ENCODE measurements around the gene SDR42E1. TPM values are rescaled to one million over a fixed set of nuclear protein-coding genes. Genes with fewer than 3 reads are reported as not detected.
A peak's percentile ranks its signal among the peaks of the same experiment; 100 is the strongest.

The SDR42E1 gene
- total RNA-seq, 1 experiment from 2014 or later = 0.33 TPM

DNA sequence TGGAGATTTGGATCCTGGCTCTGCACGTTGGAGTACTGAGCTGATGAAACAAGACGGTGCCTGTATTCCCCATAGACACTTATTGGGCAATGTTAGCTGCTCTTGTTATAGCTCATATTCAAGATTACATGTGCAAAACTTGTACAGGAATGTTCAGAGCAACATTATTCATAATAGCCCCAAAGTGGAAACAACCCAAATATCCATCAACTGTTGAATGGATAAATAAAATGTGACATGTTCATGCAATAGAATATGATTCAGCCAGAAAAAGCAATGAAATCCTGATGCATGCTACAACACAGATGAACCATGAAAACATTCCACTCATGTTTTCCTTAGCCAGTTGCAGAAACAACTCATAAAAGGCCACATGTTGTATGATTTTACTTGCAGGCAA is 5.7 kb upstream of the SDR42E1 start:
- no TSS peak for BruUV-seq (replicated peaks)
- H3K27me3 ChIP-seq (ENCODE audit: control insufficient read depth, insufficient read depth, low read length) = peaks cover 4% of the 10 kb centered on the region
- H3K27ac ChIP-seq (ENCODE audit: low read length) = no peak overlapping the region
- DNase-seq (ENCODE audit: low read depth, low spot score) (no peak), ATAC-seq (no peak)
- intact Hi-C loops (cut with micrococcal nuclease; ENCODE audit: unreplicated experiment) = no loop called here
- no peaks in the 10 kb centered on the region for H3K36me3 ChIP-seq (ENCODE audit: control insufficient read depth, insufficient read depth, low read length)
- ChIA-PET CTCF (no interaction called here), POLR2A (no interaction called here)
- in situ Hi-C loops (cut with HindIII; ENCODE audit: low pct_unique_long_range_greater_than_20kb, low sequenced_read_pairs) = no loop called here
- no peaks in the 10 kb centered on the region for H3K4me1 ChIP-seq (ENCODE audit: control insufficient read depth, insufficient read depth, low read length)
- no peak overlapping the region for H3K4me3 ChIP-seq (ENCODE audit: low read depth in 2 of 2, low read length in 2 of 2)
- no peak for TF ChIP-seq SIN3A (IDR thresholded peaks at IDR 0.05; ENCODE audit: borderline replicate concordance, insufficient read depth, low read depth, low read length)
- TF ChIP-seq TCF7L2 (IDR thresholded peaks at IDR 0.05; ENCODE audit: low read depth, low read length) = no peak
- TF ChIP-seq, protein P1, sequence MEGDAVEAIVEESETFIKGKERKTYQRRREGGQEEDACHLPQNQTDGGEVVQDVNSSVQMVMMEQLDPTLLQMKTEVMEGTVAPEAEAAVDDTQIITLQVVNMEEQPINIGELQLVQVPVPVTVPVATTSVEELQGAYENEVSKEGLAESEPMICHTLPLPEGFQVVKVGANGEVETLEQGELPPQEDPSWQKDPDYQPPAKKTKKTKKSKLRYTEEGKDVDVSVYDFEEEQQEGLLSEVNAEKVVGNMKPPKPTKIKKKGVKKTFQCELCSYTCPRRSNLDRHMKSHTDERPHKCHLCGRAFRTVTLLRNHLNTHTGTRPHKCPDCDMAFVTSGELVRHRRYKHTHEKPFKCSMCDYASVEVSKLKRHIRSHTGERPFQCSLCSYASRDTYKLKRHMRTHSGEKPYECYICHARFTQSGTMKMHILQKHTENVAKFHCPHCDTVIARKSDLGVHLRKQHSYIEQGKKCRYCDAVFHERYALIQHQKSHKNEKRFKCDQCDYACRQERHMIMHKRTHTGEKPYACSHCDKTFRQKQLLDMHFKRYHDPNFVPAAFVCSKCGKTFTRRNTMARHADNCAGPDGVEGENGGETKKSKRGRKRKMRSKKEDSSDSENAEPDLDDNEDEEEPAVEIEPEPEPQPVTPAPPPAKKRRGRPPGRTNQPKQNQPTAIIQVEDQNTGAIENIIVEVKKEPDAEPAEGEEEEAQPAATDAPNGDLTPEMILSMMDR (IDR thresholded peaks at IDR 0.05) = no peak
- no peaks in the 10 kb centered on the region for H3K9me3 ChIP-seq (ENCODE audit: control insufficient read depth, insufficient read depth, low read depth, low read length)

DNA sequence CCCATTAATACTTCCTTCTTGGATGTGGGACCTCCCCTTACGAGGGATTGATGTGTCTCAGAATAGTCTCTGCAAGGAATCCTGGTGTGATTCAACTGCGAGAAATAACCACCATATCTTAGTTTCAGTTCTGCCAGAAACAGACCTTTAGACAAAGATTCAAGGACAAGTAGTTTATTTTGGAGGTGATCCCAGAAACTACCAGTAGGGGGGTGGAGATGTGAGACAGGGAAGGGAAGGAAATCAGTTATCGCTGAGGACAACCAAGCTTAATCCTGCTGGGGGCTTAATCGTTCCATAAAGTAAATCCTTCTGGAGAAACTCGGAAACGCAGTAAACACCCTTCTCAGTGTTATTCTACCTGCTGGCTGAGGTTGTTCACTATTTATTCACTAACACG is 5.0 kb upstream of the SDR42E1 start:
- intact Hi-C loops (cut with micrococcal nuclease; ENCODE audit: unreplicated experiment) = no loop called here
- TF ChIP-seq SIN3A (IDR thresholded peaks at IDR 0.05; ENCODE audit: borderline replicate concordance, insufficient read depth, low read depth, low read length) (no peak), TCF7L2 (IDR thresholded peaks at IDR 0.05; ENCODE audit: low read depth, low read length) (no peak)
- TF ChIP-seq, protein P1 (IDR thresholded peaks at IDR 0.05) = peak; percentile 22; the same call in 1 of the 2 replicates
- no peaks in the 10 kb centered on the region for H3K9me3 ChIP-seq (ENCODE audit: control insufficient read depth, insufficient read depth, low read depth, low read length)
- no peaks in the 10 kb centered on the region for H3K4me1 ChIP-seq (ENCODE audit: control insufficient read depth, insufficient read depth, low read length)
- BruUV-seq (replicated peaks) = no TSS peak
- H3K36me3 ChIP-seq (ENCODE audit: control insufficient read depth, insufficient read depth, low read length) = no peaks in the 10 kb centered on the region; the same call in 1 of the 2 replicates
- in situ Hi-C loops (cut with HindIII; ENCODE audit: low pct_unique_long_range_greater_than_20kb, low sequenced_read_pairs) = no loop called here
- DNase-seq (ENCODE audit: low read depth, low spot score) = no peak
- H3K4me3 ChIP-seq (ENCODE audit: low read depth in 2 of 2, low read length in 2 of 2) = 0 out of 4 replicates have a peak overlapping the region, but pooled peaks of 1 of the 2 experiments have one; percentile 2
- ChIA-PET CTCF (no interaction called here), POLR2A (no interaction called here)
- peaks cover 4% of the 10 kb centered on the region for H3K27me3 ChIP-seq (ENCODE audit: control insufficient read depth, insufficient read depth, low read length)
- ATAC-seq = no peak
- H3K27ac ChIP-seq (ENCODE audit: low read length) = no peak overlapping the region

DNA sequence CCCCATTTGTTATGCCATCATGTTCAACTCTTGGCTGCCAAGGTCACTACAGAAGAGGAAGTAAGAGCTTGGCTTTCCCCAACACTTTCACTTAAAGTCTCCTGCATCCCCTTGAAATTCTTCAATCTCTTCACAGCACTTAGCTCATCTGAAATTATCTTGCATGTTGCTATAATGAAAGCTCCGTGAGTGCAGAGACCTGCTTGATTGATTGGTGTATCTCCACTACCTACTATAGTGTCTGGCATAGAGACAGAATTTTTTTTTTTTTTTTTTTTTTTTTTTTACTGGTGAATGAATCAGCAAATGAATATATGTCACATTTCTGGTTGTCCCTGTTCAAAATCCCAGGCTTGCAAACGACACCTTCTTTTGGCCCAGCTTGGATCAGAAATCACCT is 1.9 kb upstream of the SDR42E1 start:
- ChIA-PET POLR2A (no interaction called here), CTCF (no interaction called here)
- H3K9me3 ChIP-seq (ENCODE audit: control insufficient read depth, insufficient read depth, low read depth, low read length) = no peaks in the 10 kb centered on the region
- TF ChIP-seq TCF7L2 (IDR thresholded peaks at IDR 0.05; ENCODE audit: low read depth, low read length) (no peak), SIN3A (IDR thresholded peaks at IDR 0.05; ENCODE audit: borderline replicate concordance, insufficient read depth, low read depth, low read length) (no peak), POLR2AphosphoS5 (IDR thresholded peaks at IDR 0.05; ENCODE audit: low read depth, low read length) (no peak)
- TF ChIP-seq, protein P1 (IDR thresholded peaks at IDR 0.05) = no peak
- TF ChIP-seq, protein P2, sequence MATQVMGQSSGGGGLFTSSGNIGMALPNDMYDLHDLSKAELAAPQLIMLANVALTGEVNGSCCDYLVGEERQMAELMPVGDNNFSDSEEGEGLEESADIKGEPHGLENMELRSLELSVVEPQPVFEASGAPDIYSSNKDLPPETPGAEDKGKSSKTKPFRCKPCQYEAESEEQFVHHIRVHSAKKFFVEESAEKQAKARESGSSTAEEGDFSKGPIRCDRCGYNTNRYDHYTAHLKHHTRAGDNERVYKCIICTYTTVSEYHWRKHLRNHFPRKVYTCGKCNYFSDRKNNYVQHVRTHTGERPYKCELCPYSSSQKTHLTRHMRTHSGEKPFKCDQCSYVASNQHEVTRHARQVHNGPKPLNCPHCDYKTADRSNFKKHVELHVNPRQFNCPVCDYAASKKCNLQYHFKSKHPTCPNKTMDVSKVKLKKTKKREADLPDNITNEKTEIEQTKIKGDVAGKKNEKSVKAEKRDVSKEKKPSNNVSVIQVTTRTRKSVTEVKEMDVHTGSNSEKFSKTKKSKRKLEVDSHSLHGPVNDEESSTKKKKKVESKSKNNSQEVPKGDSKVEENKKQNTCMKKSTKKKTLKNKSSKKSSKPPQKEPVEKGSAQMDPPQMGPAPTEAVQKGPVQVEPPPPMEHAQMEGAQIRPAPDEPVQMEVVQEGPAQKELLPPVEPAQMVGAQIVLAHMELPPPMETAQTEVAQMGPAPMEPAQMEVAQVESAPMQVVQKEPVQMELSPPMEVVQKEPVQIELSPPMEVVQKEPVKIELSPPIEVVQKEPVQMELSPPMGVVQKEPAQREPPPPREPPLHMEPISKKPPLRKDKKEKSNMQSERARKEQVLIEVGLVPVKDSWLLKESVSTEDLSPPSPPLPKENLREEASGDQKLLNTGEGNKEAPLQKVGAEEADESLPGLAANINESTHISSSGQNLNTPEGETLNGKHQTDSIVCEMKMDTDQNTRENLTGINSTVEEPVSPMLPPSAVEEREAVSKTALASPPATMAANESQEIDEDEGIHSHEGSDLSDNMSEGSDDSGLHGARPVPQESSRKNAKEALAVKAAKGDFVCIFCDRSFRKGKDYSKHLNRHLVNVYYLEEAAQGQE (IDR thresholded peaks at IDR 0.05; ENCODE audit: insufficient read depth in 1 of 2, low read depth in 2 of 2, low read length in 1 of 2) = no peak
- intact Hi-C loops (cut with micrococcal nuclease; ENCODE audit: unreplicated experiment) (no loop called here), in situ Hi-C loops (cut with HindIII; ENCODE audit: low pct_unique_long_range_greater_than_20kb, low sequenced_read_pairs) (no loop called here)
- H3K27ac ChIP-seq (ENCODE audit: low read length) = no peak overlapping the region
- H3K36me3 ChIP-seq (ENCODE audit: control insufficient read depth, insufficient read depth, low read length) = peaks cover 4% of the 10 kb centered on the region; the same call in 1 of the 2 replicates
- H3K4me3 ChIP-seq (ENCODE audit: low read depth in 2 of 2, low read length in 2 of 2) = no peak overlapping the region
- H3K4me1 ChIP-seq (ENCODE audit: control insufficient read depth, insufficient read depth, low read length) = no peaks in the 10 kb centered on the region
- no TSS peak for BruUV-seq (replicated peaks)
- no peak for ATAC-seq
- H3K27me3 ChIP-seq (ENCODE audit: control insufficient read depth, insufficient read depth, low read length) = no peaks in the 10 kb centered on the region; the same call in none of the 2 replicates
- DNase-seq (ENCODE audit: low read depth, low spot score) = no peak

Data from Panc1 (cell line).